HCT116 (cell line): ENCODE data around the gene ATP2A3. TPM values are rescaled to one million over a fixed set of nuclear protein-coding genes. Genes with fewer than 3 reads are reported as not detected.
"Not testable (repeated sequence)": the region's sequence is repeated elsewhere in the genome, so short reads cannot be mapped to it uniquely, and the experiment has no call there.

Experiments
- ATAC-seq: fragments of 200-7000 bp; cut with Tn5 transposase; 2 replicates; pipeline ENCODE4 v1.9.1; 2020; ENCODE audit warnings: mild to moderate bottlenecking, moderate library complexity
- BruUV-seq: library from RNA; stranded (reverse); fragments of 400-500 nt; replicated peaks from 2 replicates; lab custom pipeline; 2021; lab: Mats Ljungman, UMichigan
- CTCF ChIA-PET: fragments of 300-600 bp; sonication (Branson Sonifier 250); formaldehyde crosslinking; loops from one replicate; lab custom pipeline; 2021; ENCODE audit warnings: antibody characterized with exemption; lab: Charles Lee
- POLR2A ChIA-PET: fragments of 300-600, 350-600 bp; sonication (Branson Sonifier 250); formaldehyde crosslinking; loops from one replicate; lab custom pipeline; 2021; ENCODE audit warnings: antibody characterized with exemption; lab: Charles Lee
- RAD21 ChIA-PET, 2 experiments: fragments of 300-600 bp; sonication (Branson Sonifier 250); formaldehyde crosslinking; loops; one replicate each; lab custom pipeline; 2023; ENCODE audit warnings: low total read pairs in 2 of 2; ENCODE audit not compliant: uncharacterized antibody in 2 of 2, unreplicated experiment in 2 of 2, low non-redundant PET in 1 of 2; lab: Charles Lee
- DNase-seq: peaks from one replicate; pipeline ENCODE4 v3.0.0-alpha.2; 2010; ENCODE audit warnings: low read depth, low spot score
- H2AFZ ChIP-seq: fragments of 200-600 bp; shearing (Covaris generic), sonication (generic); 2 replicates; pipeline ENCODE4 v1.6.1; 2017; ENCODE audit warnings: low read depth, mixed run types, mixed read lengths, antibody characterized with exemption, low read length; ENCODE audit not compliant: poor library complexity, severe bottlenecking
- H3K27ac ChIP-seq: 2 replicates; pipeline ENCODE4 v1.5.1; 2012; ENCODE audit warnings: low read depth, low read length
- H3K27me3 ChIP-seq: fragments of 200-600 bp; sonication (generic); 2 replicates; pipeline ENCODE4 v1.6.1; 2016; ENCODE audit warnings: mixed run types, low read length, mixed read lengths; ENCODE audit not compliant: insufficient read depth
- H3K36me3 ChIP-seq, 2 experiments: fragments of 200-500 bp in 1 of 2; fragments of 200-600 bp in 1 of 2; sonication (Bioruptor generic) in 1 of 2; sonication (generic) in 1 of 2; 2 replicates each; pipeline versions ENCODE4 v1.5.1 to v1.6.1; 2014 to 2016; ENCODE audit warnings: low read length in 2 of 2, inconsistent platforms in 1 of 2, mixed read lengths in 1 of 2, mixed run types in 1 of 2; ENCODE audit not compliant: insufficient read depth in 2 of 2, control insufficient read depth in 1 of 2
- H3K4me1 ChIP-seq, 2 experiments: fragments of 200-600 bp in 1 of 2; sonication (generic) in 1 of 2; 2 replicates each; pipeline versions ENCODE4 v1.5.1 to v1.6.1; 2012 to 2017; ENCODE audit warnings: low read length in 2 of 2, inconsistent platforms in 1 of 2, mild to moderate bottlenecking in 1 of 2, mixed read lengths in 1 of 2, mixed run types in 1 of 2, moderate library complexity in 1 of 2; ENCODE audit not compliant: insufficient read depth in 2 of 2, control insufficient read depth in 1 of 2
- H3K4me2 ChIP-seq: fragments of 200-600 bp; sonication (generic); 2 replicates; pipeline ENCODE4 v1.6.1; 2017; ENCODE audit warnings: mixed run types, low read length, mixed read lengths
- H3K4me3 ChIP-seq, 2 experiments: fragments of 200-600 bp in 1 of 2; sonication (generic) in 1 of 2; replicated peaks in 1 of 2; 2 replicates each; pipeline ENCODE4 v1.5.1; 2011 to 2016; ENCODE audit warnings: low read length in 2 of 2, control low read depth in 1 of 2, low read depth in 1 of 2, mild to moderate bottlenecking in 1 of 2, mixed read lengths in 1 of 2, mixed run types in 1 of 2
- H3K79me2 ChIP-seq: fragments of 200-600 bp; sonication (generic); 2 replicates; pipeline ENCODE4 v1.6.1; 2017; ENCODE audit warnings: mild to moderate bottlenecking, mixed run types, low read length, moderate library complexity, mixed read lengths; ENCODE audit not compliant: insufficient read depth
- H3K9ac ChIP-seq: fragments of 200-600 bp; sonication (generic); 2 replicates; pipeline ENCODE4 v1.6.1; 2016; ENCODE audit warnings: low read length, mixed read lengths
- H3K9me2 ChIP-seq: fragments of 200-600 bp; sonication (generic), shearing (Covaris generic); 2 replicates; pipeline ENCODE4 v1.6.1; 2017; ENCODE audit warnings: mixed run types, mild to moderate bottlenecking, moderate library complexity; ENCODE audit not compliant: insufficient read depth
- H3K9me3 ChIP-seq, 2 experiments: fragments of 200-500 bp in 1 of 2; fragments of 200-600 bp in 1 of 2; sonication (Bioruptor generic) in 1 of 2; sonication (generic) in 1 of 2; 2 replicates each; pipeline ENCODE4 v1.6.1; 2014 to 2017; ENCODE audit warnings: low read length in 2 of 2, mixed read lengths in 2 of 2, inconsistent platforms in 1 of 2, low read depth in 1 of 2, mild to moderate bottlenecking in 1 of 2, mixed run types in 1 of 2, moderate library complexity in 1 of 2; ENCODE audit not compliant: control insufficient read depth in 1 of 2, insufficient read depth in 1 of 2
- H4K20me1 ChIP-seq: fragments of 200-600 bp; sonication (generic), shearing (Covaris generic); 2 replicates; pipeline ENCODE4 v1.6.1; 2017; ENCODE audit warnings: mixed run types, mild to moderate bottlenecking, moderate library complexity; ENCODE audit not compliant: insufficient read depth
- CEBPB ChIP-seq: IDR thresholded peaks from 2 replicates; pipeline ENCODE4 v1.6.1; 2012; ENCODE audit warnings: low read depth
- FOSL1 ChIP-seq: IDR thresholded peaks from 2 replicates; pipeline ENCODE4 v1.6.1; 2012; ENCODE audit warnings: low read depth
- TCF7L2 ChIP-seq: IDR thresholded peaks from 2 replicates; pipeline ENCODE4 v1.7.0; 2011; ENCODE audit warnings: borderline replicate concordance, inconsistent platforms; ENCODE audit not compliant: insufficient read depth, insufficient read length; ENCODE audit errors: extremely low read depth
- ZFX ChIP-seq: fragments of 450-650 bp; IDR thresholded peaks from 2 replicates; pipeline ENCODE4 v1.6.1; 2017
- intact Hi-C: fragments of 100-400 bp; cut with micrococcal nuclease; formaldehyde crosslinking; loops from 2 replicates; pipeline ENCODE4 v1.10.0; 2022
- total RNA-seq: library from RNA; stranded (reverse); gene quantifications from one replicate; pipeline ENCODE4 v1.2.1, GENCODE V29; 2021; ENCODE audit not compliant: unreplicated experiment

Gene ATP2A3
- total RNA-seq, 1 experiment from 2014 or later: 23.1 TPM

- no peak for TF ChIP-seq TCF7L2
- TF ChIP-seq CEBPB: no peak
Measured at GRCh38 chr17:3950584-3950983, 13.7 kb downstream of the ATP2A3 start (continued).

- intact Hi-C loops: no loop called here
- H3K4me1 ChIP-seq: peaks cover 5 to 9% of the 10 kb centered on the region in 2 experiments; a peak in 3 of 4 replicates
- H4K20me1 ChIP-seq: no peaks in the 10 kb centered on the region
- H3K9me3 ChIP-seq: no peaks in the 10 kb centered on the region
- ChIA-PET RAD21 (no interaction called here), CTCF (no interaction called here), POLR2A (no interaction called here)
- no peak overlapping the region for H2AFZ ChIP-seq
- no peak overlapping the region for H3K4me2 ChIP-seq
- TF ChIP-seq FOSL1 (no peak), ZFX (no peak), CEBPB (no peak)
- no peak overlapping the region for H3K27ac ChIP-seq
- ATAC-seq: no peak
- H3K9ac ChIP-seq: no peak overlapping the region
- no TSS peak for BruUV-seq
- H3K79me2 ChIP-seq: no peaks in the 10 kb centered on the region
- no peak for DNase-seq
- H3K36me3 ChIP-seq: no peaks in the 10 kb centered on the region
- H3K4me3 ChIP-seq: no peak overlapping the region
- no peaks in the 10 kb centered on the region for H3K27me3 ChIP-seq
- no peaks in the 10 kb centered on the region for H3K9me2 ChIP-seq
Measured at GRCh38 chr17:3949418-3949817, 14.8 kb downstream of the ATP2A3 start.

DNA sequence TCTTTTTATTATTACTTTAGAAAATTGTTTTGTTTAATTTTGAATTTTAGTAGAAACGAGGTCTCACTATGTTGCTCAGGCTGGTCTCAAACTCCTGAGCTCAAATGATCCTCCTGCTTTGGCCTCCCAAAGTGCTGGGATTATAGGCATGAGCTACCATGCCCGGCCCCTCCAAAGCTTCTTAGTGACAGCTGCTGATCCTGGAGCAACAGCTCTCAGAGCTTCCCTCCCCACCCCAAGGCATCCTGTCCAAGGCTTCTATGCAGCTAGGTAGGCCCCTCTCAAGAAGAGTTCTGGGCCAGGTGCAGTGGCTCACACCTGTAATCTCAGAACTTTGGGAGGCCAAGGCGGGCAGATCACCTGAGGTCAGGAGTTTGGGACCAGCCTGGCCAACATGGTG, 15.7 kb downstream of the ATP2A3 start:
- ChIA-PET CTCF (interaction anchor here (0.9 kb wide), 1 partner anchor 34 kb away, joined by 3 read pairs; no protein-coding TSS in a partner anchor), POLR2A (interaction anchor here (1.1 kb wide), 1 partner anchor 17 kb away, joined by 3 read pairs; no protein-coding TSS in a partner anchor)
- H3K27ac ChIP-seq, ATAC-seq, H4K20me1 ChIP-seq, RAD21 ChIA-PET, H2AFZ ChIP-seq, intact Hi-C loops, H3K79me2 ChIP-seq, H3K9me3 ChIP-seq, H3K36me3 ChIP-seq, H3K27me3 ChIP-seq, H3K4me3 ChIP-seq, BruUV-seq, H3K4me2 ChIP-seq, H3K9ac ChIP-seq, H3K9me2 ChIP-seq, DNase-seq: not testable (repeated sequence)
- peaks cover 6 to 14% of the 10 kb centered on the region in 2 experiments; a peak in 3 of 4 replicates for H3K4me1 ChIP-seq
